ENCODE measurements around the gene PODXL.

PODXL gene

DNA sequence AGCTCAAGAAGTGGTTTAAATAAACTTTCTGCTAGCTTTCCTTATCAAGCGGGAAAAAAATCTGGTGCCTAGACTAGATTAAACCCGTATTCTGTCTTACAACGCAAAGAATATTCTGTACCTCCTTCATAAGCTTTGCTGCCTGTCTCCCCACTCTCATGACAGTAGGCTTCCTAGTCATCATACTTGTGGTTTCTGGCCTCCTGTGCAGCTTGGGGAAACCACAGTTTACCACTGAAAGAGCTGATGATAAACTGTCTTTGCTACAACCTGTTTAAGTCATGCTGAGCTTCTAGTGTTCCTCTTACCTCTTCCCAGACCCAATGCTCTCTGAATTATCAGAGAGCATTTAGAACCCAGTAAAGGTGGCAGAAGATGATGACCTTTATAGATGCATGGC, 55.0 kb downstream of the PODXL start:
- DNase-seq (ENCODE audit: low spot score): no peak
- no peak for TF ChIP-seq CTCF (IDR thresholded peaks at IDR 0.05)
- Histone ChIP-seq H3K27ac (peak overlapping the region in 1 of 2 donors; percentile 55), H3K4me3 (no peak overlapping the region)

DNA sequence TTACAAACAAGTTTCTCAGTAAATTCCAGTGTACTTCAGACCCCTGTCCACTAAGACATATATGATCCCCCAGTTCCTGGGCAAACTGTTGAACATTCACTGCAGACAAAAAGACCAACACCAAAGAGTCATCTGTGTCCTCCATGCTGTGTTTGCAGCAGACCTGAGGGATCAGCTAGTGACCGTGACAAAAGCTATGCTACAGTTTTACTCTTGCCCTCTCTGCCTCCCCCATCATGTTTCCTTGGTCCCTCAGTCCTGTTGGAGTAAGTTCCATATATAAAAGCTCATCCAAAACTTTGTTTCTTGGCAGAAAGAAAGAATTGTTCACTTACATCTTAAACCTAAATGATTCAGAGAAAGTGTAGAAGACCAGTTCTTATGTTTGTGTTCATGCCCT, 56.1 kb downstream of the PODXL start:
- no peak for TF ChIP-seq CTCF (IDR thresholded peaks at IDR 0.05)
- H3K27ac ChIP-seq: no peak overlapping the region
- no peak for DNase-seq (ENCODE audit: low spot score)

DNA sequence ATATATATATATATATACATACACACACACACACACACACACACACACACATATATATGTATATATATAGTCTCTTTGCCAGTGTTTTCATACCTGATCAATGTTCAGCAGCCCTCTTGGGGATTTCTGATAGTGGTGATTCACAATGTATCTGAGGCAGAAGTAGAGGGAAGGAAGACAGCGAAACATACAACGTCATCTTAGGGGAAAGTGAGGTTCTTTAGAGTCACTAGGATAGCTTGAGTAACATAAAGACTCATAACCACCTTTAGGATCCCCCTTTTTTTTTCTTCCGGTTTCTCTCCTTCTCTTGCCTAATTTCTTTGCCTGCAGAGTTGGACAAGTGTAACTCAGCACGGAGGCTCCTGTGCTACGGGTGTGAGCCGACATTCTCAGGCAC, 56.6 kb downstream of the PODXL start:
- DNase-seq (ENCODE audit: low spot score): no peak
- TF ChIP-seq CTCF (IDR thresholded peaks at IDR 0.05): no peak

More for the DNA sequence above, 56.1 kb downstream of the PODXL start:
- H3K4me3 ChIP-seq: no peak overlapping the region

DNA sequence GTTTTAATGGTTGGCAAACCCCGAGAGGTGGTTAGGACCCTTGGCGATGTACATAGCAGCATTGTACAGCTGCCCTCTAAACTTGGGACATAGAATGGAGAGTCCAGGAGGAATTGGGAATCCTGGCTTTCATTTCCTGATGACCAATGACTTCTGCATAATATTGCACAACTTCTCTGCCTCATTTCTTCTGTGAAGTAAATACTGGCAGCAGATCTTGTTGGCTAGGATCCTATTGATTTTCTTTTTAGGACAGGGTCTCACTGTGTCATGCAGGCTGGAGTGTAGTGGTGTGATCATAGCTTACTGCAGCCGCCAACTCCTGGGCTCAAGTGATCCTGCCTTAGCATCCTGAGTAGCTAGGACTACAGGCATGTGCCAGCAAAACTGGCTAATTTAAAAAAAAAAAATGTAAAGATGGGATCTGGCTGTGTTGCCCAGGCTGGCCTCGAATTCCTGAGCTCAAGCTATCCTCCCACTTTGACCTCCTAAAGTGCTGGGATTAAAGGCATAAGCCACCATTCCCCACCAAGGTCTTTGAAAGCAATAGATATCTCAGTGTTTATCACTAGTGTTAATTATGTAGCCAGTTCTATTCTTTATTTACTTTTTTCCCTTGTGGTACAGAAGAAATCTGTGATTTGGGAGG, 58.1 kb downstream of the PODXL start:
- peak overlapping the region in 1 of 2 donors; percentile 52 for H3K27ac ChIP-seq
- no peak for DNase-seq (ENCODE audit: low spot score)
- no peak for TF ChIP-seq CTCF (IDR thresholded peaks at IDR 0.05)

More for the DNA sequence above, 56.6 kb downstream of the PODXL start:
- no peak overlapping the region for H3K4me3 ChIP-seq
- H3K27ac ChIP-seq: no peak overlapping the region

DNA sequence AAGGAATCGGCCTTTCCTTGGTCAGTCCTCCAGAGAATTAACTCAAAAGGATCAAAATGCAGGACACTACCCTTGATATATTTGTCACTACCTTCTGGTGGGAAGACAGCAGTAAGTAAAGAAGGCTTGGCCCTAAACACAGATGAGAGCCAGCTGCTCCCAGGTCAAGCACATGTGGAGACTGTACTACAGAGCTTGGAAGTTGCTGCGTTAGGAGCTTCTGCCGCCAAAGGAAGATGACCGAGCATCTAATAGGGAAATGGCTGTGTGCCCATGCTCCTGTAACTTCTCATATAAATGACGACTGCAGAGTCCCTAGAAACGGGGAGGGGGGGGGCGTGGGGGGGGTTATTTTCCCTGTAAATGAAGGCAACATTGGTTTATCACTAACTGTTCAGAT, 59.0 kb downstream of the PODXL start:
- no peak overlapping the region for H3K4me3 ChIP-seq
- no peak for TF ChIP-seq CTCF (IDR thresholded peaks at IDR 0.05)
- DNase-seq (ENCODE audit: low spot score): no peak
- peak overlapping the region in 1 of 2 donors; percentile 52 for H3K27ac ChIP-seq

More for the DNA sequence above, 58.1 kb downstream of the PODXL start:
- H3K4me3 ChIP-seq: no peak overlapping the region

DNA sequence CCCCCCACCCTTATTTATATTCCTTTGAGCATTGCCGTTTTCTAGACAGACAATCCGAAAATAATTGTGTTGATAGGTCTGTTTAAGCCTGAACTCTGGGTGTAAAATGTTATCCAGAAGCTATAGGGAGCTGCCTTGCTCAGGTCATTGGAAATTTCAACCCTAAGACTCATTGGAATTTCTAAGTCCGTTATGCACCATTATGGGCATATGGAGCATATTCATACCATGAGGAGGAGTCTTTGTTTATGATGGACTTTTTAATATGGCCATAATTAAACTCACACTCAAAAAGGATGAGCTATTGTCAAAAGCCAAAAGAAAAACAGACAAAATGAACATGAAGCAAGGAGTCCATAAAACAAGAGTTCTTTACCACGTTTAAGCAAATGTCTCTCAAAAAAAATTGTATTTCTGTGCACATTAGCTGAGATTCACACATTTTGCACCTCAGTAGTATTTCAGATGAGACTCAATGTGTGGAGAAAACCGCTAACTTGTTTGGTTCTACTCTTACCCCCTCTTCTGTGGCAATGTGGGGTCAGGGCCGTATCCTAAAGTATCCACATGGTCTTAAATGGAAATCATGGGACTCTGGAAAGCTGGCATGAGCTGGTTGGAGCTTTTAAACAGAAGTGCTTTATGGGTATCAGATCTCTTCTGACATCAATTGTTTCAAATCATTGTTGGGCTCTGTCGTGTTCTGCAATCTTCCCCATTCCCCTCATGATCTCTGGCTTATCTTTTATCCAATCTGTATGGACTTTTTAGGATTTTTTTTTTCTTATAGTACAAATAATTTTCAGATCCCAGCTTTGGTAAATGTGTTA, 60.5 kb downstream of the PODXL start:
- no peak overlapping the region for H3K27ac ChIP-seq
- no peak for TF ChIP-seq CTCF (IDR thresholded peaks at IDR 0.05)
- DNase-seq (ENCODE audit: low spot score): no peak
- no peak overlapping the region for H3K4me3 ChIP-seq

DNA sequence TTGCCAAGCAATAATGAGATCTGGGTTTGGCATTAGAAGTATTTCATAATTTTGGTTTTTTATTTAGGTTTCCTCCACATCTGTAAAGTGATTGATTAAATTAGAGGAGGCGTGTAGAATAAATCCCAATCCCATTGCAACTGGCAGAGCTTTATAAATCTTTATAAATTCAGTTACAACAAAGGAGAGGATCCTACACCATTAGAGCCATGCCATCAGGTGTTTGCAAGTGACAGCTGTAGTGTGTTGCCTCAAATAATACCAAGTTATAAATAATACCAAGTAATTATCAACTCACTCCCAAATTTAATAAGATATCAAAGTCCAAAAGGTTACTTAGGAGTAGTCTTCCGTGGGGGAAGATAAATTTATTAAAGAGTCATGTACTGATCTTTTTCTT, 62.2 kb downstream of the PODXL start:
- H3K4me3 ChIP-seq: no peak overlapping the region
- no peak for TF ChIP-seq CTCF (IDR thresholded peaks at IDR 0.05)

More for the DNA sequence above, 62.2 kb downstream of the PODXL start:
- no peak for DNase-seq (ENCODE audit: low spot score)
- H3K27ac ChIP-seq: no peak overlapping the region

Data from coronary artery (tissue), 2 donors.